T47D (cell line): ENCODE results near the gene EPHB3.

ENCODE experiments used
- DNase-seq, 2 experiments: peaks; one replicate each; pipeline versions ENCODE4 v3.0.0 to v3.0.0-alpha.2; 2011 to 2012; ENCODE audit warnings: low read depth in 1 of 2, low spot score in 1 of 2
- JUND ChIP-seq: IDR thresholded peaks from 2 replicates; pipeline ENCODE4 v1.6.1; 2012; ENCODE audit warnings: low read depth
- in situ Hi-C: cut with HindIII; loops from 2 replicates; pipeline ENCODE4 v1.10.0; 2016; ENCODE audit warnings: low sequenced_read_pairs, low pct_unique_long_range_greater_than_20kb

Gene EPHB3

GRCh38 chr3:184549796-184550577, 11.6 kb upstream of the EPHB3 start:
- in situ Hi-C loops, result no loop called here
- DNase-seq, result peak in 1 of 2 experiments; percentile 64
- TF ChIP-seq JUND, result no peak

GRCh38 chr3:184551103-184551502, 10.5 kb upstream of the EPHB3 start:
- no peak for DNase-seq
- no peak for TF ChIP-seq JUND
- in situ Hi-C loops, result no loop called here

- no peak for DNase-seq
- in situ Hi-C loops, result no loop called here
- TF ChIP-seq JUND, result no peak
Observed at GRCh38 chr3:184551614-184552256, 9.8 kb upstream of the EPHB3 start.

GRCh38 chr3:184552296-184552695, 9.3 kb upstream of the EPHB3 start:
- no peak for DNase-seq
- in situ Hi-C loops, result no loop called here
- TF ChIP-seq JUND, result no peak

- DNase-seq, result no peak
- in situ Hi-C loops, result no loop called here
- no peak for TF ChIP-seq JUND
Observed at GRCh38 chr3:184552863-184553262, 8.7 kb upstream of the EPHB3 start.

- no peak for DNase-seq
- in situ Hi-C loops, result no loop called here
- TF ChIP-seq JUND, result no peak
Observed at GRCh38 chr3:184553385-184553784, 8.2 kb upstream of the EPHB3 start.

- no peak for DNase-seq
- in situ Hi-C loops, result no loop called here
- no peak for TF ChIP-seq JUND
Observed at GRCh38 chr3:184554461-184554860, 7.1 kb upstream of the EPHB3 start.

- in situ Hi-C loops, result no loop called here
- DNase-seq, result no peak
- TF ChIP-seq JUND, result no peak
Observed at GRCh38 chr3:184556582-184557347, 4.8 kb upstream of the EPHB3 start.

GRCh38 chr3:184557348-184557950, 4.1 kb upstream of the EPHB3 start:
- no peak for DNase-seq
- in situ Hi-C loops, result no loop called here
- TF ChIP-seq JUND, result no peak

- in situ Hi-C loops, result no loop called here
- no peak for TF ChIP-seq JUND
- DNase-seq, result no peak
Observed at GRCh38 chr3:184558726-184559125, 2.9 kb upstream of the EPHB3 start.

GRCh38 chr3:184559336-184559735, 2.2 kb upstream of the EPHB3 start:
- DNase-seq, result no peak
- TF ChIP-seq JUND, result no peak
- in situ Hi-C loops, result no loop called here

- no peak for TF ChIP-seq JUND
- in situ Hi-C loops, result no loop called here
- DNase-seq, result no peak
Observed at GRCh38 chr3:184560531-184560930, 1.1 kb upstream of the EPHB3 start.
